Neural cell (in vitro differentiated cells): ENCODE results near the gene TNFAIP3. TPM values are rescaled to one million over a fixed set of nuclear protein-coding genes. Genes with fewer than 3 reads are reported as not detected.

Experiments
- H2AFZ ChIP-seq: fragments of 200-600, 300-800 bp; sonication (generic), shearing (Covaris generic); 2 replicates; pipeline ENCODE4 v1.6.0; 2014; ENCODE audit warnings: low read depth, mild to moderate bottlenecking, antibody characterized with exemption, low read length, moderate library complexity
- H3F3A ChIP-seq: fragments of 200-600 bp; shearing (Covaris generic); 2 replicates; pipeline ENCODE4 v1.6.1; 2016; ENCODE audit warnings: mild to moderate bottlenecking, moderate library complexity, mixed read lengths, antibody characterized with exemption, low read length; ENCODE audit not compliant: insufficient read depth, poor library complexity, severe bottlenecking
- H3K27ac ChIP-seq: fragments of 200-600, 300-800 bp; sonication (generic), shearing (Covaris generic); 2 replicates; pipeline ENCODE4 v1.5.1; 2014; ENCODE audit warnings: mild to moderate bottlenecking, low read length, moderate library complexity
- H3K27me3 ChIP-seq: fragments of 300-800, 200-600 bp; sonication (generic), shearing (Covaris generic); 2 replicates; pipeline ENCODE4 v1.6.0; 2014; ENCODE audit warnings: mild to moderate bottlenecking, low read depth, low read length, moderate library complexity; ENCODE audit not compliant: insufficient read depth
- H3K36me3 ChIP-seq: fragments of 300-800, 200-600 bp; sonication (generic), shearing (Covaris generic); 2 replicates; pipeline ENCODE4 v1.5.1; 2014; ENCODE audit warnings: mild to moderate bottlenecking, antibody characterized with exemption, low read length, moderate library complexity; ENCODE audit not compliant: insufficient read depth
- H3K4me2 ChIP-seq: fragments of 300-800, 200-600 bp; sonication (generic), shearing (Covaris generic); 2 replicates; pipeline ENCODE4 v1.6.0; 2014; ENCODE audit warnings: mild to moderate bottlenecking, low read length
- H3K4me3 ChIP-seq: fragments of 300-800, 200-600 bp; sonication (generic), shearing (Covaris generic); 2 replicates; pipeline ENCODE4 v1.5.1; 2014; ENCODE audit warnings: mild to moderate bottlenecking, low read length, moderate library complexity
- H3K79me2 ChIP-seq: fragments of 200-600 bp; shearing (Covaris generic); replicated peaks from 2 replicates; pipeline ENCODE4 v1.6.0; 2014; ENCODE audit warnings: mild to moderate bottlenecking, low read length, moderate library complexity; ENCODE audit not compliant: insufficient read depth
- H3K9ac ChIP-seq: fragments of 300-800, 200-600 bp; sonication (generic), shearing (Covaris generic); 2 replicates; pipeline ENCODE4 v1.6.1; 2016; ENCODE audit warnings: mild to moderate bottlenecking, low read length, mixed read lengths
- H3K9me2 ChIP-seq: fragments of 200-600 bp; shearing (Covaris generic); 2 replicates; pipeline ENCODE4 v1.6.1; 2016; ENCODE audit warnings: mild to moderate bottlenecking, low read length, mixed read lengths; ENCODE audit not compliant: insufficient read depth
- H3K9me3 ChIP-seq: fragments of 200-600, 300-800 bp; sonication (generic), shearing (Covaris generic); 2 replicates; pipeline ENCODE4 v1.6.1; 2016; ENCODE audit warnings: mild to moderate bottlenecking, mixed run types, low read length, moderate library complexity, mixed read lengths
- H4K20me1 ChIP-seq: fragments of 200-600 bp; shearing (Covaris generic); 2 replicates; pipeline ENCODE4 v1.6.1; 2016; ENCODE audit warnings: mild to moderate bottlenecking, mixed run types; ENCODE audit not compliant: insufficient read depth
- EP300 ChIP-seq: fragments of 450-650 bp; conservative IDR thresholded peaks from 2 replicates; pipeline ENCODE4 v1.6.1; 2014; ENCODE audit warnings: antibody characterized with exemption, mild to moderate bottlenecking, moderate library complexity; ENCODE audit not compliant: poor library complexity, severe bottlenecking
- EZH2 ChIP-seq: fragments of 200-600, 300-800 bp; shearing (Covaris generic), sonication (generic); IDR thresholded peaks from 2 replicates; pipeline ENCODE4 v1.6.1; 2014; ENCODE audit warnings: antibody characterized with exemption, low read length, borderline replicate concordance, mild to moderate bottlenecking; ENCODE audit not compliant: insufficient read depth, poor library complexity, severe bottlenecking
- MXI1 ChIP-seq: fragments of 450-650 bp; conservative IDR thresholded peaks from 2 replicates; pipeline ENCODE4 v1.6.1; 2014; ENCODE audit warnings: antibody characterized with exemption, mild to moderate bottlenecking; ENCODE audit not compliant: poor library complexity, severe bottlenecking
- POLR2AphosphoS5 ChIP-seq: IDR thresholded peaks from 2 replicates; pipeline ENCODE4 v1.6.1; 2012
- RAD21 ChIP-seq: fragments of 450-650 bp; conservative IDR thresholded peaks from 2 replicates; pipeline ENCODE4 v1.6.1; 2014; ENCODE audit warnings: antibody characterized with exemption, mild to moderate bottlenecking, moderate library complexity
- SMC3 ChIP-seq: fragments of 450-650 bp; conservative IDR thresholded peaks from 2 replicates; pipeline ENCODE4 v1.6.1; 2014; ENCODE audit warnings: antibody characterized with exemption, mild to moderate bottlenecking, moderate library complexity; ENCODE audit not compliant: poor library complexity
- TAF1 ChIP-seq: IDR thresholded peaks from 2 replicates; pipeline ENCODE4 v1.6.1; 2012; ENCODE audit warnings: low read depth
- polyA plus RNA-seq: library from polyadenylated mRNA; depleted of rRNA; stranded (reverse); fragments of >200 nt; gene quantifications from 2 replicates; pipeline ENCODE4 v1.2.3, GENCODE V29; 2014
- TF ChIP-seq, protein P1 (sequence below): fragments of 450-650 bp; IDR thresholded peaks from 2 replicates; pipeline ENCODE4 v1.5.1; 2014; ENCODE audit warnings: antibody characterized with exemption, mild to moderate bottlenecking, moderate library complexity; ENCODE audit not compliant: poor library complexity, severe bottlenecking
- TF ChIP-seq, protein P2 (sequence below): IDR thresholded peaks from 2 replicates; pipeline ENCODE4 v1.6.1; 2012; ENCODE audit warnings: borderline replicate concordance

TNFAIP3 gene
- polyA plus RNA-seq, 1 donor from 2014 or later = 0.20 TPM

DNA sequence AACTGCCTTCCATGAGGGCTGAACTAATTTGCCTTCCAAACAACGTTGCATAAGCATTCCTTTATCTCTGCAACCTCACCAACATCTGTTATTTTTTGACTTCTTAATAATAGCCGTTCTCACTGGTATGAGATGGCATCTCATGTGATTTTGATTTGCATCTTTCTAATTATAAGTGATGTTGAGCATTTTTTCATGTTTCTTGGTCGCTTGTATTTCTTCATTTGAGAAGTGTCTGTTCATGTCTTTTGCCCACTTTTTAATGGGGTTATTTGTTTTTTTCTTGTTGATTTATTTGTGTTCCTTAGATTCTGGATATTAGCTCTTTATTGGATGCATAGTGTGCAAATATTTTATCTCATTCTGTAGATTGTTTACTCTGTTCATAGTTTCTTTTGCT lies 46.4 kb downstream of the TNFAIP3 start:
- Histone ChIP-seq H2AFZ (no peak overlapping the region), H3K4me2 (no peak overlapping the region)

DNA sequence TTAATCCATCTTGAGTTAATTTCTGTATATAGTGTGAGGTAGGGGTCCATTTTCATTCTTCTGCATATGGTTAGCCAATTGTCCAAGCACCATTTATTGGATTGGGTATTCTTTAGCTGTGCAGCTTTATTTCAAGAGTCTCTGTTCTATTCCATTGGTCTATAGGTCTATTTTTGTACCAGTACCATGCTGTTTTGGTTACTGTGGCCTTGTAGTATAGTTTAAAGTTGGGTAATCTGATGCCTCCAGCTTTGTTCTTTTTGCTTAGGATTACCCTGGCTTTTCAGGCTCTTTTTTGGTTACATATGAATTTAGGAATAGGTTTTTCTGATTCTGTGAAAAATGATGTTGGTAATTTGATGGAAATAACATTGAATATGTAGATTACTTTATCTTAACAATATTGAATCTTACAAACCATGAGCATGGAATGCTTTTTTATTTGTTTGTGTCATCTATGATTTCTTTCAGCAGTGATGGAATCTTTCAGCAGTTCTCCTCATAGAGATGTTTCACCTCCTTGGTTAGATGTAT lies 47.0 kb downstream of the TNFAIP3 start:
- Histone ChIP-seq H3K9ac (no peak overlapping the region), H3K27me3 (no peaks in the 10 kb centered on the region)

More for the DNA sequence above, 46.4 kb downstream of the TNFAIP3 start:
- no peak overlapping the region for H3K4me3 ChIP-seq
- H4K20me1 ChIP-seq = no peaks in the 10 kb centered on the region
- no peaks in the 10 kb centered on the region for H3K9me2 ChIP-seq
- no peaks in the 10 kb centered on the region for H3K36me3 ChIP-seq
- no peaks in the 10 kb centered on the region for H3K79me2 ChIP-seq
- no peaks in the 10 kb centered on the region for H3F3A ChIP-seq
- no peak overlapping the region for H3K27ac ChIP-seq
- no peaks in the 10 kb centered on the region for H3K9me3 ChIP-seq
- H3K9ac ChIP-seq = no peak overlapping the region
- no peak for TF ChIP-seq POLR2AphosphoS5
- TF ChIP-seq MXI1 = no peak
- TF ChIP-seq, protein P1, sequence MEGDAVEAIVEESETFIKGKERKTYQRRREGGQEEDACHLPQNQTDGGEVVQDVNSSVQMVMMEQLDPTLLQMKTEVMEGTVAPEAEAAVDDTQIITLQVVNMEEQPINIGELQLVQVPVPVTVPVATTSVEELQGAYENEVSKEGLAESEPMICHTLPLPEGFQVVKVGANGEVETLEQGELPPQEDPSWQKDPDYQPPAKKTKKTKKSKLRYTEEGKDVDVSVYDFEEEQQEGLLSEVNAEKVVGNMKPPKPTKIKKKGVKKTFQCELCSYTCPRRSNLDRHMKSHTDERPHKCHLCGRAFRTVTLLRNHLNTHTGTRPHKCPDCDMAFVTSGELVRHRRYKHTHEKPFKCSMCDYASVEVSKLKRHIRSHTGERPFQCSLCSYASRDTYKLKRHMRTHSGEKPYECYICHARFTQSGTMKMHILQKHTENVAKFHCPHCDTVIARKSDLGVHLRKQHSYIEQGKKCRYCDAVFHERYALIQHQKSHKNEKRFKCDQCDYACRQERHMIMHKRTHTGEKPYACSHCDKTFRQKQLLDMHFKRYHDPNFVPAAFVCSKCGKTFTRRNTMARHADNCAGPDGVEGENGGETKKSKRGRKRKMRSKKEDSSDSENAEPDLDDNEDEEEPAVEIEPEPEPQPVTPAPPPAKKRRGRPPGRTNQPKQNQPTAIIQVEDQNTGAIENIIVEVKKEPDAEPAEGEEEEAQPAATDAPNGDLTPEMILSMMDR = no peak
- TF ChIP-seq, protein P2, sequence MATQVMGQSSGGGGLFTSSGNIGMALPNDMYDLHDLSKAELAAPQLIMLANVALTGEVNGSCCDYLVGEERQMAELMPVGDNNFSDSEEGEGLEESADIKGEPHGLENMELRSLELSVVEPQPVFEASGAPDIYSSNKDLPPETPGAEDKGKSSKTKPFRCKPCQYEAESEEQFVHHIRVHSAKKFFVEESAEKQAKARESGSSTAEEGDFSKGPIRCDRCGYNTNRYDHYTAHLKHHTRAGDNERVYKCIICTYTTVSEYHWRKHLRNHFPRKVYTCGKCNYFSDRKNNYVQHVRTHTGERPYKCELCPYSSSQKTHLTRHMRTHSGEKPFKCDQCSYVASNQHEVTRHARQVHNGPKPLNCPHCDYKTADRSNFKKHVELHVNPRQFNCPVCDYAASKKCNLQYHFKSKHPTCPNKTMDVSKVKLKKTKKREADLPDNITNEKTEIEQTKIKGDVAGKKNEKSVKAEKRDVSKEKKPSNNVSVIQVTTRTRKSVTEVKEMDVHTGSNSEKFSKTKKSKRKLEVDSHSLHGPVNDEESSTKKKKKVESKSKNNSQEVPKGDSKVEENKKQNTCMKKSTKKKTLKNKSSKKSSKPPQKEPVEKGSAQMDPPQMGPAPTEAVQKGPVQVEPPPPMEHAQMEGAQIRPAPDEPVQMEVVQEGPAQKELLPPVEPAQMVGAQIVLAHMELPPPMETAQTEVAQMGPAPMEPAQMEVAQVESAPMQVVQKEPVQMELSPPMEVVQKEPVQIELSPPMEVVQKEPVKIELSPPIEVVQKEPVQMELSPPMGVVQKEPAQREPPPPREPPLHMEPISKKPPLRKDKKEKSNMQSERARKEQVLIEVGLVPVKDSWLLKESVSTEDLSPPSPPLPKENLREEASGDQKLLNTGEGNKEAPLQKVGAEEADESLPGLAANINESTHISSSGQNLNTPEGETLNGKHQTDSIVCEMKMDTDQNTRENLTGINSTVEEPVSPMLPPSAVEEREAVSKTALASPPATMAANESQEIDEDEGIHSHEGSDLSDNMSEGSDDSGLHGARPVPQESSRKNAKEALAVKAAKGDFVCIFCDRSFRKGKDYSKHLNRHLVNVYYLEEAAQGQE = no peak
- TF ChIP-seq TAF1 = no peak
- TF ChIP-seq EZH2 = no peak
- TF ChIP-seq EP300 = no peak
- TF ChIP-seq RAD21 = no peak
- no peak for TF ChIP-seq SMC3
- H3K27me3 ChIP-seq = no peaks in the 10 kb centered on the region

More for the DNA sequence above, 47.0 kb downstream of the TNFAIP3 start:
- Histone ChIP-seq H3K4me3 (no peak overlapping the region), H3F3A (no peaks in the 10 kb centered on the region), H3K4me2 (no peak overlapping the region), H3K79me2 (no peaks in the 10 kb centered on the region), H3K27ac (no peak overlapping the region), H4K20me1 (no peaks in the 10 kb centered on the region), H3K9me3 (no peaks in the 10 kb centered on the region), H3K36me3 (no peaks in the 10 kb centered on the region), H3K9me2 (no peaks in the 10 kb centered on the region), H2AFZ (no peak overlapping the region)
- TF ChIP-seq EZH2 = no peak
- TF ChIP-seq POLR2AphosphoS5 = no peak
- TF ChIP-seq MXI1 = no peak
- TF ChIP-seq, protein P2 = no peak
- no peak for TF ChIP-seq SMC3
- TF ChIP-seq RAD21 = no peak
- no peak for TF ChIP-seq TAF1
- TF ChIP-seq, protein P1 = no peak
- TF ChIP-seq EP300 = no peak
